SJSA1 (cell line): ENCODE results near the gene RCAN2. TPM values are rescaled to one million over a fixed set of nuclear protein-coding genes. Genes with fewer than 3 reads are reported as not detected.
A peak's percentile ranks its signal among the peaks of the same experiment; 100 is the strongest.

ENCODE experiments used
- DNase-seq, 2 experiments: peaks; one replicate each; pipeline ENCODE4 v3.0.0-alpha.2; 2015 to 2020; ENCODE audit warnings: low spot score in 2 of 2, low read depth in 1 of 2
- H3K27ac ChIP-seq: fragments of 250-450 bp; sonication (Bioruptor Pico); 2 replicates; pipeline ENCODE4 v1.5.1; 2020; ENCODE audit warnings: mild to moderate bottlenecking, moderate library complexity
- H3K27me3 ChIP-seq: fragments of 250-450 bp; sonication (Bioruptor Pico); replicated peaks from 2 replicates; pipeline ENCODE4 v1.5.1; 2020; ENCODE audit warnings: mild to moderate bottlenecking, moderate library complexity
- H3K36me3 ChIP-seq: fragments of 250-450 bp; sonication (Bioruptor Pico); 2 replicates; pipeline ENCODE4 v1.5.1; 2020; ENCODE audit warnings: mild to moderate bottlenecking
- H3K4me1 ChIP-seq: fragments of 250-450 bp; sonication (Bioruptor Pico); replicated peaks from 2 replicates; pipeline ENCODE4 v1.6.1; 2021; ENCODE audit warnings: mild to moderate bottlenecking
- H3K4me3 ChIP-seq: fragments of 250-450 bp; sonication (Bioruptor Pico); 2 replicates; pipeline ENCODE4 v1.5.1; 2020; ENCODE audit warnings: mild to moderate bottlenecking
- H3K9me3 ChIP-seq: fragments of 250-450 bp; sonication (Bioruptor Pico); replicated peaks from 2 replicates; pipeline ENCODE4 v1.5.1; 2020; ENCODE audit warnings: mild to moderate bottlenecking
- total RNA-seq: library from RNA; depleted of rRNA; stranded (reverse); fragments of >200 nt; shearing (Covaris generic); gene quantifications from 2 replicates; pipeline ENCODE4 v1.2.3, GENCODE V29; 2014

The RCAN2 gene
- total RNA-seq, 1 experiment from 2014 or later = 20.8 TPM

DNA sequence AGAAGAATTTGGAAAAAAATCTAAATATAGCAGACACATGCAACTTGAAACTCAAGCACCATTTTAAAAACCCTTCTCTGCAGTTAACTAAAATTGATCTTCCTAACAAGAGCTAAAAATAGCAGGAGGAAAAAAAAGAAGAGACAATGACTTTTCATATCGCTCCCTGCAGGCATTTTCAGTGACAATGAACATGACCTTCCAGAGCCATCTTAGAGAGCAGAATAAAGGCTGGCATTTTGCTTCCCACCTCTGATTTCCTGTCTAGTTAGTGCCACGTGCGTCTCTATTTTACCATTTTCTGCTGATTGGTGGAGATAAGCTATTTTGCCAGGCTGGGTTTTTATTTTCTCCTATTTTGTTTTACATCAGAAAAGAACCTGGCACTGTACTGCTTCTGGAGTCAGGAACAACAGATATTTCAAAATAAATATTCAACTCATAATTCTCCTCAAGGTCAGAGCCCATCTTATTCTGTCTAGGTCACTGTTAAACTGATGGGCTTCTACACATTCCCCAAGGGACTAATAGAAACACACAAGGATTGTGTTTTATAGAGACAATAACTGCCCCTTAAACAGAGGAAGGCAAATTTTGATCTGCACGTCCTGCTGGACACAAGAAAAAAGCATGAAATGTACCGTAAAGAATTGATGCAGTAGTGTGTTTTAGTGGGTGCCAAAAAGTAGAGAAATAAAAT, 250.2 kb downstream of the RCAN2 start:
- no peaks in the 10 kb centered on the region for H3K27me3 ChIP-seq
- H3K4me3 ChIP-seq = no peak overlapping the region
- no peak overlapping the region for H3K27ac ChIP-seq
- H3K36me3 ChIP-seq = no peaks in the 10 kb centered on the region
- no peaks in the 10 kb centered on the region for H3K4me1 ChIP-seq
- H3K9me3 ChIP-seq = no peaks in the 10 kb centered on the region
- no peak for DNase-seq

DNA sequence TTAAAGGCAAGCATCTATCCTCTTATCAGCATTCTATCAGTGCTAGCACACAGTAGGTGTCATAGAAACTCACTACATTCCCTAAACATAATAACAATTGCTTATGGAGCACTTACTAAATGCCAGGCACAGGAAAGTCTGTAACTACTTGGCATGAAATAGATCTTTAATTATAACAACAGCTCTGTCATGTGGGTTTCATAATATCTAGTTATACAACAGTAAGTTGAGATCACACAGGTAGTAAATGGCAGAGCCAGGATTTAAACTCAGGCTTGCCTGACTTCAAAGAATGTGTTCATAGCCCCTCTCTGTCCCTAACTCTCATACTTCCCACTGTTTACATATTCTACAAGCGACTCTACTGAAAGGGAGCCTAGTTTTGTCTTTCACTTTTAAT, 254.5 kb downstream of the RCAN2 start:
- H3K27me3 ChIP-seq = no peaks in the 10 kb centered on the region
- H3K4me1 ChIP-seq = no peaks in the 10 kb centered on the region
- H3K9me3 ChIP-seq = no peaks in the 10 kb centered on the region
- H3K4me3 ChIP-seq = no peak overlapping the region
- no peaks in the 10 kb centered on the region for H3K36me3 ChIP-seq
- no peak for DNase-seq
- no peak overlapping the region for H3K27ac ChIP-seq

DNA sequence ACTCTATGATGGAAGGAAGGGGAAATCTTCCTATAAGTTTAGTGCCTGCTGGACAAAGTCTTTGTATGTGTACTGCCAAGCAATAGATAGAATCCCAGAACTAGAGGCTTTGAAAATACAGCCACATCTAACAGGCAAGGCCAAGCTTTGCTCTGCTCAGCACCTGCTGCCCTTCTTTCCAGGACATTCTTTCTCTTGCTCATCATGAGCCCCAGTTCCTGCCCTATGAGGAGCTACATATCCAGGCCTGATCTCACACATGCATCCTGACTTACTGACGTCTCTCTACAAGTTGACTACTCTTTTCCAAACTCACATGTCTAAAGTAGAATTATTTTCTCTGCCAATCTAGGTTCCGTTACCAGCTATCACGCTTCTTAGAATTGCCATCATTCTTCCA, 256.0 kb downstream of the RCAN2 start:
- no peak for DNase-seq
- H3K4me3 ChIP-seq = no peak overlapping the region
- no peak overlapping the region for H3K27ac ChIP-seq
- H3K9me3 ChIP-seq = no peaks in the 10 kb centered on the region
- no peaks in the 10 kb centered on the region for H3K27me3 ChIP-seq
- H3K36me3 ChIP-seq = no peaks in the 10 kb centered on the region
- no peaks in the 10 kb centered on the region for H3K4me1 ChIP-seq

DNA sequence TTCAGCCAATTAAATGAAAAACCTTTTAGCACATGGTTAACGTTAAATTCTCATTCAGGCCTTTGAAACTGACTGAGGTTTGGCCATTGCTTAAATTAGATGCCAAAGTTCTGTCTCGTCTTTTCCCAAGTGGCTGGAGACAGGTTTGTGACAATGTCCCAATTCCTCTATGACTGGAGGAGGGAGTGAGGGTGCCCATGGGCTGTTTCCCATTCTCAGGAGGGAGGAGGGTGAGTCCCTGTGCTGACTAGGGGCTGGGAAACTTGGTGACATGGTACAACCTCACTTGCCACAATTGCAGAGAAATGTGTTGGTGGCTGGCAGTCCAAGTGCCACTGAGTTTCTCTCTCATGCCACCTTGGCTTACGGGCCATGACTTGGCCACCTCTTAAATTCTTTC, 256.5 kb downstream of the RCAN2 start:
- Histone ChIP-seq H3K27ac (no peak overlapping the region), H3K27me3 (no peaks in the 10 kb centered on the region), H3K9me3 (no peaks in the 10 kb centered on the region), H3K4me1 (no peaks in the 10 kb centered on the region), H3K4me3 (no peak overlapping the region), H3K36me3 (no peaks in the 10 kb centered on the region)
- no peak for DNase-seq

GRCh38 chr6:46234156-46234556, 257.1 kb downstream of the RCAN2 start:
- no peak for DNase-seq
- H3K27ac ChIP-seq = no peak overlapping the region
- no peaks in the 10 kb centered on the region for H3K9me3 ChIP-seq
- H3K4me1 ChIP-seq = no peaks in the 10 kb centered on the region
- H3K36me3 ChIP-seq = no peaks in the 10 kb centered on the region
- H3K4me3 ChIP-seq = no peak overlapping the region
- no peaks in the 10 kb centered on the region for H3K27me3 ChIP-seq

- no peaks in the 10 kb centered on the region for H3K9me3 ChIP-seq
- no peak for DNase-seq
- H3K36me3 ChIP-seq = no peaks in the 10 kb centered on the region
- H3K4me1 ChIP-seq = no peaks in the 10 kb centered on the region
- no peaks in the 10 kb centered on the region for H3K27me3 ChIP-seq
- H3K27ac ChIP-seq = no peak overlapping the region
- H3K4me3 ChIP-seq = no peak overlapping the region
Measured at GRCh38 chr6:46233129-46233528, 258.1 kb downstream of the RCAN2 start.

- no peak for DNase-seq
- H3K27ac ChIP-seq = no peak overlapping the region
- H3K36me3 ChIP-seq = no peaks in the 10 kb centered on the region
- H3K4me3 ChIP-seq = no peak overlapping the region
- H3K4me1 ChIP-seq = no peaks in the 10 kb centered on the region
- no peaks in the 10 kb centered on the region for H3K9me3 ChIP-seq
- H3K27me3 ChIP-seq = no peaks in the 10 kb centered on the region
Measured at GRCh38 chr6:46222286-46222685, 269.0 kb downstream of the RCAN2 start.

DNA sequence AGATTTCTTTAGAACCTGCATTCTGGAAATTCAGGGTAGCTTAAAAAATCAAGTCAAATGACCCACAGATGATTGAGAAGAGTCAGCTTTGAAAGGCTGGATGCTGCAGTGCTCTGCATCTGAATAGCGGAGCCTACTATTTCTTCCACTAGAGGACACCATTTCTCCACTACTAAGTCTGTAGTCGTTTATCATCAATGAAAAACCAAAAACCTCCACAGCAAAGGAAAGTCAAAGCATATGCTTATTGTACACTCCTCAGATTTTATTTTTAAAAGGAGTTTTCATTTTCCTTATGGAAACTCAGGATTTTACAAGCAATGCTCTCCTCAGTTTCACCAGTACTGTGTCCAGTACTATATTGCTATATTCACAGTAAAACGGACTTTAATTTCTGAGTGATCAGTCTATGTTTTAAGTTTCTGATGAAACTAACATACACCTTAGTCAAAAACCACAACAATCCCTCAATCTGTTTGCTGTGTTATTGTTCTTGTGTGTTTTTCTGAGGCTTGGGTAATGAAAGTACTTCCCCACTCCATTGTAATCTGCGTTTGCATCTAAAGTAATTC, 269.9 kb downstream of the RCAN2 start:
- Histone ChIP-seq H3K36me3 (no peaks in the 10 kb centered on the region), H3K9me3 (no peaks in the 10 kb centered on the region), H3K4me1 (no peaks in the 10 kb centered on the region), H3K27me3 (no peaks in the 10 kb centered on the region), H3K27ac (no peak overlapping the region), H3K4me3 (no peak overlapping the region)
- DNase-seq = peak in 1 of 2 experiments; percentile 5

DNA sequence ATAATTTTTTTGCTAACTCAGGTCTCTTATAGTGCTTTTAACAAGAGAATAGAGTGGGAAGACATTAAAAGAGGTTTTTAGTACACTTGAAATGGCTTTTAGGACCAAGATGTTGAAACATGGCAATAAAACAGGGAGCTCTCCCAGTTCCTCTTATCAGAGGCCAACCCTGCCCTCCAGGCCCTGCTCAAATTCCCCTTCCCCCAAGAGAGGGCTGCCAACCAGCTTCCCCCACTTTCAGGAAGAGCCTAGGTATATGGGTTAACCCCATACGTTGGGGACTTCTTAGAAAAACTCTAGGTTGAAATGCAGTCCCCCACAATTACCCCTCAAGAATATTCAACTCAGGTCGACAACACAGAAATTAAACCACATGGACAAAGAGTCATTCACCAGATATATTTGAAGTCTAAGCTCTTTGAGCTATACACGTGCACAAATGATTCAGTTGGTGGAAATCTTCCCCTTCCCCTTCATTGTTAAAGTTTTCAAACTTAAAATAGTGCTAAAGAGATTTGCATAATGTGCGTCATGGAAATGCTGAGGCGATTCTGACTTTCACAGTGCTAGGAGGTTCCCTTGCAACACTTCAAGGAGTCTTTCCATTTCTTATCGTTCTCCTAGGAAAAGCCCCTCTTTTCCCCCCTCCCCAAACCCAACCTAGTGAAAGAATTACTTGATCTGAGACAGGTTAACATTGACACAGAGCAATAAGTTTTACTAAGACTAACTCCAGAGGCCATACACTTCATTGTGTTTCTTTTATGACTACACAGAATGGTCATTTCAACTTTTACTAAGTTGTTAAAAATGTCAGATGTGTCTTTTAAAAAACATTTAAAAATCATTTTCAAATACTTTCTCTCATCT, 270.7 kb downstream of the RCAN2 start:
- no peaks in the 10 kb centered on the region for H3K27me3 ChIP-seq
- H3K36me3 ChIP-seq = no peaks in the 10 kb centered on the region
- H3K27ac ChIP-seq = no peak overlapping the region
- H3K9me3 ChIP-seq = no peaks in the 10 kb centered on the region
- no peak for DNase-seq
- H3K4me3 ChIP-seq = no peak overlapping the region
- no peaks in the 10 kb centered on the region for H3K4me1 ChIP-seq

DNA sequence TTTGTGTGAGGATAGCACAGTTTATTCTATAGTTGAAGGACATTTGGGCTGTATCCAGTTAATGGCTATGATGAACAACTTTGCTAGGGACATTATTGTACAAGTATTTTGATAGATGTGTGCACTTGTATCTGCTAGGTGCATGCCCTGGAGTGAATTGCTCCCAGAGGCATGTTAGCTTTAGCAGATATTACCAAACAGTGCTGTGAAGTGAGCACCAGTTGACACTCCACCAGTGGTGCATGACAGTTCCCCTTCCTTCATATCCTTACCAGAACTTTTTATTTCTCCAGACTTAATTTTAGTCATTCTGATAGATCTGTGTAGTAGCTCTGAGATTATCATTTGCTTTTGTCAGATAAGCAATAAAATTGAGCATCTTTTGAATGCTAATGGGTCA, 271.6 kb downstream of the RCAN2 start:
- no peak overlapping the region for H3K27ac ChIP-seq
- no peaks in the 10 kb centered on the region for H3K9me3 ChIP-seq
- H3K27me3 ChIP-seq = no peaks in the 10 kb centered on the region
- H3K36me3 ChIP-seq = no peaks in the 10 kb centered on the region
- H3K4me1 ChIP-seq = no peaks in the 10 kb centered on the region
- no peak overlapping the region for H3K4me3 ChIP-seq
- no peak for DNase-seq

DNA sequence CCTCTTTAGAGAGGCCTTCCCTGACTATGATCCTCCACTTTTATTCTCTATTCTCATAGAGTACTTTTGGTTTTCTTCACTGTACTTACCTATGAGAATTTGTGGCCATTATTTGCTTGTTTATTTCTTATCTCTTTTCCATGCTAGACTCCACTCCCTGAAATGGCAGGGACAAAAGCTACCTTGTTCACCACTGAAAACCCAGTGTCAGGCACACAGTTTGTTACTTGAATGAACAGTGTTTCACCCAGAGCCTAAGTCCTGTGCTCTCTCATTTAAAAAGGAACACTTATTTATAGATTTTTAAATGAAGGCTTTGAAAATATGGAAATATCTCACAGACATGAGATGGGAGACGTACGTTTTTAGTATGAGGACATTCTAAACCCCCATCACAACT, 272.8 kb downstream of the RCAN2 start:
- H3K9me3 ChIP-seq = no peaks in the 10 kb centered on the region
- H3K36me3 ChIP-seq = no peaks in the 10 kb centered on the region
- no peak for DNase-seq
- no peak overlapping the region for H3K4me3 ChIP-seq
- no peaks in the 10 kb centered on the region for H3K27me3 ChIP-seq
- no peak overlapping the region for H3K27ac ChIP-seq
- no peaks in the 10 kb centered on the region for H3K4me1 ChIP-seq

GRCh38 chr6:46217671-46218131, 273.5 kb downstream of the RCAN2 start:
- Histone ChIP-seq H3K27me3 (no peaks in the 10 kb centered on the region), H3K36me3 (no peaks in the 10 kb centered on the region), H3K4me3 (no peak overlapping the region), H3K4me1 (no peaks in the 10 kb centered on the region), H3K27ac (no peak overlapping the region), H3K9me3 (no peaks in the 10 kb centered on the region)
- DNase-seq = no peak

DNA sequence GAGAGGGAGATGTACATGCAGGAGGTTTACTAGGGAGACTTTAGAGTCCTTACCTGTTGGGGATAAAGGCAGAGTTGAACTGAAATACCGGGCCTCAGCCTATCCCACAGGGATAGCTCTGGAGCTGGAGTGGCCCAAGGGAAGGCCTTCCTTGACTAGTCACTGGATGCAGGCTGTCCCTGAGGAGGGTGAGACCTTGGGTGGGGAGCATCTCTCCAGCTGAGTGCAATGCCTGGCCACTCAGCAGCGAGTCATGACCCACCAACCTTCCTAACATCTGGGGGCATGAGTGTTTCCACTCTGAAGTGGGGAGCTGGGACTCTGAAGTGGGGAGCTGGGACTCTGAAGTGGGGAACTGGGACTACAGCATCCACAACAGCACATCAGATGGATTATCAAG, 274.4 kb downstream of the RCAN2 start:
- DNase-seq = no peak
- Histone ChIP-seq H3K9me3 (no peaks in the 10 kb centered on the region), H3K27ac (no peak overlapping the region), H3K4me3 (no peak overlapping the region), H3K4me1 (no peaks in the 10 kb centered on the region), H3K27me3 (no peaks in the 10 kb centered on the region), H3K36me3 (no peaks in the 10 kb centered on the region)

- no peak overlapping the region for H3K27ac ChIP-seq
- H3K36me3 ChIP-seq = no peaks in the 10 kb centered on the region
Measured at GRCh38 chr6:46215777-46216176, 275.5 kb downstream of the RCAN2 start.

More at GRCh38 chr6:46215777-46216176, 275.5 kb downstream of the RCAN2 start:
- H3K4me3 ChIP-seq = no peak overlapping the region
- no peaks in the 10 kb centered on the region for H3K9me3 ChIP-seq
- H3K27me3 ChIP-seq = no peaks in the 10 kb centered on the region
- no peaks in the 10 kb centered on the region for H3K4me1 ChIP-seq
- DNase-seq = no peak
